NCI-H2081 treated with DMSO at 0.1 percent for 48 hours (cell line): ENCODE measurements around the gene INSRR.

Experiments used
- DNase-seq: peaks from one replicate; lab custom pipeline; 2025; lab: John Stamatoyannopoulos, UW

The INSRR gene

GRCh38 chr1:156804572-156805243 is 54.2 kb downstream of the INSRR start:
- no peak for DNase-seq

- no peak for DNase-seq
Observed at GRCh38 chr1:156804026-156804425, 54.9 kb downstream of the INSRR start.

- DNase-seq = no peak
Observed at GRCh38 chr1:156803086-156803851, 55.6 kb downstream of the INSRR start.

- DNase-seq = no peak
Observed at GRCh38 chr1:156802421-156802935, 56.4 kb downstream of the INSRR start.

- DNase-seq = no peak
Observed at GRCh38 chr1:156801409-156802121, 57.4 kb downstream of the INSRR start.

- DNase-seq = no peak
Observed at GRCh38 chr1:156797212-156797871, 61.6 kb downstream of the INSRR start.

GRCh38 chr1:156796340-156797097 is 62.4 kb downstream of the INSRR start:
- no peak for DNase-seq

- DNase-seq = no peak
Observed at GRCh38 chr1:156795787-156796186, 63.1 kb downstream of the INSRR start.

GRCh38 chr1:156795374-156795733 is 63.6 kb downstream of the INSRR start:
- DNase-seq = no peak

- DNase-seq = no peak
Observed at GRCh38 chr1:156794506-156795373, 64.2 kb downstream of the INSRR start.
